RPMI7951 (cell line): Measurements from ENCODE around the gene FUT8. TPM values are rescaled to one million over a fixed set of nuclear protein-coding genes. Genes with fewer than 3 reads are reported as not detected.
A peak's percentile ranks its signal among the peaks of the same experiment; 100 is the strongest.

Experiments used
- DNase-seq: peaks from one replicate; pipeline ENCODE4 v3.0.0-alpha.2; 2012; ENCODE audit warnings: low read depth
- total RNA-seq: library from RNA; depleted of rRNA; stranded (reverse); fragments of >200 nt; shearing (Covaris generic); gene quantifications from 2 replicates; pipeline ENCODE4 v1.2.3, GENCODE V29; 2014

Gene FUT8
- total RNA-seq, 1 experiment from 2014 or later, result 69.1 TPM

DNA sequence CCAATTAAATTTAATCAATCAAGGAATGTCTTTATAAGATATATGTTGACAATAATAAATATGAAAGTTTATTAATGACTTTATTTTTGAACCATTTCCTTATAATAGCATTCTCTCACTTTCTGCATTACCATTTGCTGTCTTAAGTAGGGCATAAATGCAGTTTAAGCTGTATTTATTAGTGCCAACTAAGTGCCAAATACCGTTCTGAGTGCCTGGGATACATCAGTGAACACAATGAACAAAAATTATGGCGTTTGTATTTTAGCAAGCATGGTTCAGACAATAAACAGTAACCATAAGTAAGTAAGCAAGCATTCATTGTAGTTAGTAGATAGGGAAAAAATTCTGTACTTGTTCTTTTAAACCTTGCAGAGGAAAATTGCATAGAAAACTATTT lies 145.8 kb downstream of the FUT8 start:
- DNase-seq, result no peak

DNA sequence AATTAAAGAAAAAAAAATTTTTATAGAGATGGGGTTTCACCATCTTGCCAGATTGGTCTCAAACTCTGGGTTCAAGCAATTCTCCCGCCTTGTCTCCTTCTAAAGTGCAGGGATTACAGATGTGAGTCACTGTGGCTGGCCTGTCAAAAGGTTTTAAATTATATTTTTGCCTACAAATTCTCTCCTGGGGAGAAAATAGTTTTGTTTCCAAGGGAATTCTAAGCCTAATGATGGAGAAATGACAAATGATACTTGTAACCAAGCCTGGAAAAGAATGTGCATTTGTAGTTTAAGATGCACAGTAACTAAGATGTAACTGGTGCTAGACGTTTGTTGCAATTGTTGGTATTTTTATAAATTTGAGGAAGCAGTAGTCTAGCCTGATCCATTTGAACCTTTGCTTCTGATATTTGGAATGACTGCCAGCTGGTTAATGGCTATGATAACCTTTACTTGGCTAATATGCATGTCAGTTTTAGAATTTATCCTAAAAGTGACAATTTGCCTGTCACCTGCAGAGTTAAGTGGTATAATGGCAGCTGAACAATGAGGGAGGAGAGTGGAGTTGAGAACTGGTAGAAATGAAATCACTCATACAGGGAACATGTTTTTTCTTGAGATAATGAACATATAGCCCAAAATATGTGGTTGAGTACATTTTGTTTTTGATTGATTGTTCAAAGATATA lies 148.0 kb downstream of the FUT8 start:
- DNase-seq, result no peak

DNA sequence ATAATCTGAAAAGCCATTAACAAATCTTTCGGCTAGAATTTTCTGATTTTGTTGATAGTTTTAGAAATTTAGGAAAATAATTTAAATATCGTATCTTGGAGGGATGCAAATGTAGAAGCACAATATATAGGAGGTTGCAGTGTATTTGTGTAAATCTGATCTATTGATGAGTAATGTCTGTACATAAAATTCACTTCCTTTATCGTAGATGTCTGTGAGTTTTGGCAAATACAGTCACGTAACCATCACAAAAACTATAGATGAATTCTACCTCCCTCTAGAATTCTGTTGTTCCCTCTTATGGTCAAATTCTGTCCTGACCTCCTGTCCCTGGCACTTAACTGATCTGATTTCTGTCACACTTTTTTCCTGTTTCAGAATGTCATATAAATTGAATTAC lies 151.8 kb downstream of the FUT8 start:
- no peak for DNase-seq

DNA sequence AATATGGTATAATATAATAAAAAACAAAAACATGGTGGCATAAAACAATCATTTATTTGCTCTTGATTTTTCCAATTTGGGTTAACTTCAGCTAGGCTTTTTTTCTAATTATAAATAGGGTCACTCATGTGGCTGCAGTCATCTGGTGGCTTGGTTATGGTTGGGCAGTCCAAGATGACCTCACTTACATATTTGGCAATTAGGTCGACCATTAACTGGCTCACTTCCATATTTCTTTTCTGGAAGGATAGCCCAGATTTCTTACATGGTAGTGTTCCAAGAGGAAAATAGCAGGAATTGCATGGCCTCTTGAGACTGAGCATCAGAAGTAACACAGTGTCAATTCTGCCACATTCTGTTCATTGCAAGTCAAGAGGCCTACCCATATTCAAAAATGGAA lies 153.4 kb downstream of the FUT8 start:
- peak; percentile 21 for DNase-seq

DNA sequence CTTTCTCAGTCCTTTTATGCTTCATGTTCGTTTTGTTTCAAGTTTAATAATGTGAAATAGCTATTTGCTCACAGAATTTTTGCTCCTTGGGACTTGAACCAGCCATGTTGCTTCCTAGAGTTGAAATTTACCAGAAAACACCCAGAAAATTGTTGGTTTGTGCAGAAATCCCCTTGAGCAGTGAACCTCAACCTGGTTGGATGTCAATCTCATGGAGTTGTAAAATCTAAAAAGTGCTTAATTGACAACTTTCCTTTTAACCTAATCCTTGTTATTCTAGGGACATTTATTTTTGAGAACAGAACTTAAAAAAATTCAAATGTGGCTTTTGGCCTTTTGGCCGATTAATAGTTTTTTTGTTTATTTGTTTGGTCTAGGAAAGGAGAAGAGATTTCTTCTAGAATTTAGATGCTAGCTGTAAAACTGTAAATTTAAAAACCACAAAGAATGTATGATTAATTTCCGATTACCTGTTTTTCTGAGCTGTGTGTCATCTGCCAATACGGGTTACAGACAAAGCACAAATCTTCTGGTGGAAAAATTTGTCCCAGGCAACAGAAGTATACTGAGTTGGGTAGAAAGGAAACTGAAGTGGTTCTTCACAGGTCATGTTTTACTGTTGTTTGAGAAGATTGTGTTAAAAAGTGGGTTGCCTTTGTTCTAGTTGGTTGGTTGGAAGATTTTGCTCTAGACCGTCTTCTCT lies 154.4 kb downstream of the FUT8 start:
- no peak for DNase-seq

DNA sequence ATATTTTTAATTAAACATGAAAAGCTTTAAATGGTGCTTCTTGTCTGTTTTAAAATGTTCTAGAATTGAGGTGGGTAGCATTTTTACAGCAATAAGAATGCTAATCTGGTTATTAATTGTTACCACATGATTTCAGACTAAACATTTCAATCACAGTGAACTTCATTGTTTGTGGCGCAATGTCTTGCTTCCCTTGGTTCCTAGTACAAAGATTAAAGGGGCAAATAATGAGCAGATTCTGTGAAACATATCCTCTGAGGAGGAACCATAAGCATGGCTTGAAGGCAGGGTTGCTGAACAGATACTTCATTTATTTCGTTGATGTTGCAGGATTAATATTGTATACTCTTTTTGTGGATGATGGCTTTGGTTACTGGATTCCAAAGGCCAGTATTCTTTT lies 162.1 kb downstream of the FUT8 start:
- DNase-seq, result no peak

DNA sequence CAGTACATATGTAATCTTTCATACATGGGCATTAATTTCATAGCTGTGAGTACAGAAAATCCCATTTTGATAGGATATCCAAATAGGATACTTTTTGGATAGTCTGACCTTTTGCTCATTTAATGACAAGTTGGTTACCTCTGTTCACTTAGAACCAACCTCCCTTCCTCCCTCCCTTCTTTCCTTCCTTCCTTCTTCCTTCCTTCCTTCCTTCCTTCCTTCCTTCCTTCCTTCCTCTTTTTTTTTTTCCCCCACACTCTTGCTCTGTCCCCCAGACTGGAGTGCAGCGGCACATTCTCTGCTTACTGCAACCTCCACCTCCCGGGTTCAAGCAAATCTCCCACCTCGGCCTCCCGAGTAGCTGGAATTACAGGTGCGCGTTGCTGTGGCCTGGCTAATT lies 162.9 kb downstream of the FUT8 start:
- DNase-seq, result no peak

DNA sequence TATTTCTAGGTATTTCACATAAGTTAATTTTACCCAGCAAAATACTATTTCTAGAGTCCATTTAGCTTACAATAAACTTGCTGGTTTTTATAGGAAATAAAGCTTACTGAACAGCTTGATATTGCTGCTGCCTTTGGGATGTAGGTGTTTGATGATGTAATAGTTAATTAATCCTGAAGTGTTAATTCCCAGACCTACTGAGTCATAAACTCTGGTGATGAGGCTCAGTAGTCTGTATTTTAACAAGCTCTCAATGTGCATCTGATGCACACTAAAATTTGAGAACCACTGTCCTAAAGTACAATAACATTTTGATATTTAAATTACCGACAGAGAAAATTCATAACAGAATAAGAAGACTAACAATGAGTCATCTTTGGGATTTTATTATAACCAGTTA lies 168.4 kb downstream of the FUT8 start:
- DNase-seq, result no peak

DNA sequence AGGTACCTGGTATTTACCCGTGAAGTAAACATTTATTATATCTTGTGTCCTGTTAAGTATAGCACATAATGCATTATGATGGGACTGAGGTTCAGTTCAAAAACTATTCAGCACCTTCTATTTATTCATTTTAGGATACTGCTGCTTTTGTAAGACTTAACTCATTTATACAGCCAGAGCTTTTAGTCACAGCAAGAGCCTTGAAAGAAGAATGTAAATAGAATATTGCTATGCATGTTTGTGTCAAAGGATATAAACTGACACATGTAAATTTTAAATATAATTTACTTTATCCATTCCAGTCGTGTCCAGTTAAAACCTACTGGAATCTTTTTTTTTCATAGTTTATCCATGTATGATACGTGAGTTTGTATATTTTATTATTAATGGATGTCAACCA lies 168.8 kb downstream of the FUT8 start:
- no peak for DNase-seq

DNA sequence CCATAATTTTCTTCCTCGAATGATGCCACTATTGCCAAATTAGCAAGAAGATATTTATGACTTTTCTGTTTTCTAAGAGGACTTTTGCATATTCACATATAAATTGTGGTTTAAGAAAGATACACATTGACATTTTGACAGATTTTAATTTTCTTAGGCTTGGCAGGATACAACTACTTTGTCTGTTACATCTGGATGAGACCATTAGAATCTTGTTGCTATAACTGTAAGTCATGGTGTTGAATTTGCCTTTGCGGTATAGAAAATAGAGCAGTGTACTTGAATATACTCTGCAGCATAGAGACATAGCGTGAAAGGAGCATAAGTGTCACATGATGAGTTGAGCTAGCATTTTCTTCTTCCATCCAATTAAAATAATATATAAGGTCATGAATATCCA lies 169.3 kb downstream of the FUT8 start:
- DNase-seq, result no peak

DNA sequence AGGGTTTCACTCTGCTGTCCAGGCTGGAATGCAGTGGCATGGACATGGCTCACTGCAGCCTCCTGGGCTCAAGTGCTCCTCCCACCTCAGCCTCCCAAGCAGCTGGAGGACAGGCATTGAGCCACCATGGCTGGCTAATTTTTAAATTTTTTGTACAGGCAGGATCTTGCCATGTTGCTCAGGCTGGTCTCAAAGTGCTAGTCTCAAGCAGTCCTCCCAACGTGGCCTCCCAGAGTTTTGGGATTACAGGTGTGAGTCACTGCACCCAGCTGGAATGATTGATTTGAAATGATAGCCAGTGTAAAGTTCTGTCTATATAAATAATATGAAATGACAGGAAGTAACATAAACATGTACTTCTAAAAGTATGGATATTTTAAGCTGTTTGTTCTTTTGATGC lies 172.7 kb downstream of the FUT8 start:
- no peak for DNase-seq

DNA sequence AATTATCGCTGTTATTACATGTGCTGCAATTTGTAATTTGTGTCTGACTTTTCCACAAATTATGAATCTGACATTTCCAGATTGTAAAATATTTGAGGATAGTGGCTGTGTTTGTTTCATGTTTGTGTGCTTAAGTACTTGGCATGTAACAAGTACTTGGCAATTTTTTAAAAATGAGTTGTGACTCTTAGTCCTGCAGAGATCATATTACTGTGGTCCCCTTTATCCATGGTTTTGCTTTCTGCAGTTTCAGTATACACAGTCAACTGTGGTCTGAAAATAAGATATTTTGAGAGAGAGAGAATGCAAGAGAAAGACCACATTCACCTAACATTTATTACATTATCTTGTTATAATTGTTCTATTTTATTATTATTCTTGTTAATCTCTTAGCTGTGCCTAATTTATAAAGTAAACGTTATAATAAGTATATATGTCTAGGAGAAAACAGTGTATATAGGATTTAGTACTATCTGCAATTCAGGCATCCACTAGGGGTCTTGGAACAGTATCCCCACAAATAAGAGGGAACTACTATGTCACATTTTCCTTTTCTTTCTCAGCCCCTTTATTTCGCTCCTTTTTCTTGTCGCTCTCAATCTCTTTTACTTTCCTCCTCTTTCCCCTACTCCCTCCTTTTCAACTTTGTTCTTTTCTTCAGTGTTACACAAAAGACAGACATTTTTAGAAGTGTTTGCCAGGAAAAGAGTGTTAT lies 176.1 kb downstream of the FUT8 start:
- no peak for DNase-seq

DNA sequence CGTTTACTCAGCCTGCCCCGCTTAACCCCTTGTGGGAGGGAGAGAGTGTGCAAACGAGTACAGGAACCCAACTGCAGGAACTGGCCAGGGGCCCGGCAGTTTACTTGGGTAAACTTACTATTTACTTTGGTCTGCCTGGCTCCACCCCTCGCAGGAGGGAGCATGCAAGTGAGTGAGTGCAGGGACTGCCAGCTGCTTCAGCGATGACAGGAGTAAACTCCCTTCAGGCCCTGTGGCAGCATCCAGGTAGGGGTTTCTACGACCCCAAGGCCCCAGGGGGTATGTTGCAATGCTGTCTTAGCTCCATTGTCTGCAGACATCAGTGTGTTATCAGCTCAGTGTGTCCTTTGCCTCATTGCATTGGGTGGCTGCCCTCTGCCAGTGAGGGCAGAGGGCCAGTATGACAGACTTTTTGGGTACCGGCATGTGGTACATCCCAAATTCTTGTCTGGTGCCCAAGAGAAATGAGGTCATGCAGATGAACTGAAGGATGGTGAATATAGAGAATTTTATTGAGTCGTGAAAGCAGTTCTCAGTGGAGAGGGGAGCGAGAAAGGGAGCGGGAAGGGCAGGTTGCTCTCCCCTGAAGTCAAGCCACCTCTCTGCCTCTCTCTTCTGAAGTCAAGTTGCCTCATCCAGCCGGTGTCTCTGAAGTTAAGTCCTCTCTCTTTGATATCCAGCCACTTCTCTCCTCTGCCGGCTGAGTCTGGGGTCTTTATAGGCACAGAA lies 181.8 kb downstream of the FUT8 start:
- DNase-seq, result no peak

DNA sequence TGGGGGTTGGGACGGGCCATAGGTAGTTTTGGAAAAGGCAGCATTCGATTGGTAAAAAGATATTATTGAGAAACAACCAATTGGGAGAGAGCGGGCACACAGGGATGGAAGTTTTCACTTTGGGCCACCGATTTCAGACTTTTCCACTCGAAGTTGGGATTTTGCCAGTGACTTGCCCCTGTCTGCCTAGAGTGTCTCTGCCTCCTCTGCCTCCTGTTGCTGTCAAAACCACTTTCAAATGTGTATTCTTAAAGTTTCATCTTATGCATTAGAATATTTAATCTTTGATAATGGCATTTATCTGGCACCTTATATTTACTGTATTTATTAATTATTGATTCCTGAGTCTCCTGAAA lies 182.3 kb downstream of the FUT8 start:
- no peak for DNase-seq

DNA sequence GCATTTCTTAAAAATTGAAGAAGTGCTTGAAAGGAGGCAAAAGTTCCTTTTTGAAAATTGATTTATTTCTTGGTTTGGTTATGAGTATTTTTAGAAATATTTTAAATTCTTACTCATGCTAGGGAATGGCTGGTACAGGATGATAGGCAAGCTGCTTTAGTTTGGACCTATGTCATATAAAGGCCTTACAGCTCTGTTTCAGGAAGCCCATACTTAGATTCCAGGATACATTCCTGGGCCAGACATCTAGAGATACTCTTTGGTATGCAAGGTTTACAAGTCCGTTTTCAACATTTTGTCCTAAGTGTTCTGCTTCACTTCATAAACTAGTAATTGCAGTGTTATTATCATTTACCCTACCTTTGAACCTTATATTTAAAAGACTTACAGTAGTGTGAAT lies 186.8 kb downstream of the FUT8 start:
- DNase-seq, result no peak

DNA sequence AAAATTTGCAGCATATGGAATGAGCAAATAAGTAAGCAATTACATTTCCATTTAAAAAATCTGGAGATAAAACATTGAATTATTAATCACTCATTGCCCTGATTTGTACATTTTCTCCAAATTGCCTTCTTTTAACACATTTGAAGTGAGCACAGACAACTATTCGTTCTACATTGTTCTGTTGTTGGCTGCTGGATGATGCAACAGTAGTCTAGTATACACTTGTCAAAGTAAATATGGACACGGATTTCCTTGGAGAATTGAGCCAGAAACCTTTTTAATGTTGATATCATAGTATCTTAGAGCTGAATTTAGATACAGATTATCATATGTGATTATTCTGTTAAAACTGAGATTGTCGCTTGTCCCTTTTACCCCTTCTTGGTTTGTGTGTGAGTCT lies 188.2 kb downstream of the FUT8 start:
- no peak for DNase-seq

DNA sequence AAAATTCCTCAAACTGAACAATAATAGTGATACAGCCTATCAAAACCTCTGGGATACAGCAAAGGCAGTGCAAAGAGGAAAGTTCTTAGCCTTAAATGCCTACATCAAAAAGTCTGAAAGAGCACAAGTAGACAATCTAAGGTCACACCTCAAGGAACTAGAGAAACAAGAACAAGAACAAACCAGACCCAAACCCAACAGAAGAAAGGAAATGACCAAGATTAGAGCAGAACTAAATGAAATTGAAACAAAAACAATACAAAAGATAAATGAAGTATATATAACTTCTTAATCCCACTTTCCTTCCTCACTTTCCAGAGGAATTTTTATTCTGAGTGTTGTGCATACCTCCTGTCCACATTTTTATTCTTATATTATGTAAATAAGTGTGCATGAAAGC lies 192.0 kb downstream of the FUT8 start:
- no peak for DNase-seq

DNA sequence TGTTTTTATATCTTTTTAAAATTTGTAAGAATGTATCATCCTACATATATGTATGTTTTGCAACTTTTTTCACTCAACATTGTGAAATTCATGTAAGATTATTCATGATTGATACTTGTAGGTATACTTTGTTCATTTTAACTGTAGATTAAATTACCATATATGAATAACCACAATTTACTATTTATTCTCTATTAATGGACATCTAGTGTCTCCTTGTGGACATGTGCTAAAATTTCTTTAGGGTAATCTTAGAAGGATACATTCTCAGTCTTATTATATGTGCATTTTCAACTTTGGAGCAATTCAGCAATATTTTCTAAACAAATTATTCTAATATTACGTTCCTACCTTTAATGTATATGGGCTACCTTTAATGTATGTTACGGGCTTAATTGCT lies 192.4 kb downstream of the FUT8 start:
- no peak for DNase-seq

DNA sequence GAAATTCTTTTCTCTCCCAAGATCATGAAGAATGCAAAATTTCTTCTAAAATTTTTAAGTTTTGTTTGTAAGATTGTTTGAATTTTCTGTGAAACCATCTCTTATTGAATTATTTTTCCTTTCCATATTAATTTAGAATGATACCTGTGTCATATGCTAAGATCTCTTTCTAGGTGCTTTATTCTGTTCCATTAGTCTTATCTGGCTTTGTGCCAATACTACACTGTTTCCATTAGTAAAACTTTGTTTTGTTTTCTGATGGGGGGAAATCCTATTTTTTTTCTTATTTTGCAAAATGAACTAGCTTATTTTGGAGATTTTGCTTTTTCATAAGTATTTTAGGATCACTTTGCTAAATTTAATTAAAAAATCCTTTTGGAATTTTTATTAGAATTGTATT lies 193.9 kb downstream of the FUT8 start:
- DNase-seq, result no peak

DNA sequence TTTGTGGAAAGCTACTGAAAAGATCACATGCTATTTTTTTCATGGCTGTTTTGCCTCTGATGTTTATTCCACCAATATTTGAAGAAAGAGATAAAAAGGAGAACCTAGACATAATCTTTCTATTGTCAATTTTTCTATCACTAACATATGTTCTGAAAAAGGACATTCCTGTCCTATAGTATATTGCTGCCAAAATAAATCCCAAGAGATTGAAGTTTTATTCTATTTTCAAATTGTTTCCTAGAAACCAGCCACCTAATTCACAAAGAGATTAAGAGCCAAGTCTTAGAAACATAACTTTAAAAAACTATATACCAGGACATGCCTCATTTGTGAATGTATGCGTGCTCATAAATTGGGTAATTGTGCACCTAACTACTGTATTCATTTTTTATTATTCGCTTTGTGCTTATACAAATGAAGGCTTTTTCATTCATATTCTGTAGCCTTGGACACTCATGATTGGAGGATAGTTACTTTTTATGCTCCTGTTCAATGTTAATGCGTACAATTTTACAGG lies 200.7 kb downstream of the FUT8 start:
- no peak for DNase-seq

DNA sequence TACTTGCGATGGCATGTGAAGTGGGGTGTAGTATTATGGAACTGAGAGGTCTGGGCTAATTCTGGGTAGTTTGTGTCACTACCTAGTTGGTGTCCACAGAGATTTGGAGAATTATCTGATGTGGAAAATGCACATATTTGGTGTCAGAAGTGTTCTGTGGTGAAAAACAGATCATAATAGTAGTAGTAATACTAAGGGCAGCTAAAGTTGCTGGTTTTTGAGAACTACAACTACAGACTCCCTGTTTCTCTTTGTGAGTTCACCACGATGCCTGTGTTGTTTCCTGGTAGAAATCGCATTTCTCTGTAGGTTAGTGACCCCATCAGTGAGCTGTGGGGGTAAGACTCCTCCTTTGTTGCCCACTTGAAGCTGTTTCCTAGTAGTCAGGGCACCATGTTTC lies 206.5 kb downstream of the FUT8 start:
- no peak for DNase-seq

DNA sequence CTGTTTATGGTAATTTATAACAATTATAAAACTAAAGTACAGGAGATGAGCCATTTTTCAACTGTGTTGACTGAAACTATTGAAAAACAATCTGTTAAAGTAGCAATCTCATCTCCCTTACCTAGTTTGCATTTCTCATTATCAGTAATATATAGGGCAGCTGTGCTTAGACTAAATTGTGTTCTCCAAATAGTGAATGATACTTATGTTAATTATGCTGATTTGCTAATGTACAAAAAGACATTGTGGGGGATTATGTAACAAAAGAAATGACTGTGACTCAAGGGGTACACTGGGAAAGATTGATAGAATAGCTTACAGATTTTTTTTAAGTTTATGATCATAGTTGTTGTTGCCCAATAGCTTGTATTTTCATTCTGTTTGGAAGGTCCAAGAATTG lies 207.7 kb downstream of the FUT8 start:
- DNase-seq, result no peak
